ENCODE measurements around the gene DGLUCY. TPM values are rescaled to one million over a fixed set of nuclear protein-coding genes. Genes with fewer than 3 reads are reported as not detected.

Gene DGLUCY
- total and polyA plus RNA-seq, 2 of the 8 experiments (the other 6 are each of a cell fraction or from before 2014, with no cell fraction given), result 24.9 to 31.8 TPM

DNA sequence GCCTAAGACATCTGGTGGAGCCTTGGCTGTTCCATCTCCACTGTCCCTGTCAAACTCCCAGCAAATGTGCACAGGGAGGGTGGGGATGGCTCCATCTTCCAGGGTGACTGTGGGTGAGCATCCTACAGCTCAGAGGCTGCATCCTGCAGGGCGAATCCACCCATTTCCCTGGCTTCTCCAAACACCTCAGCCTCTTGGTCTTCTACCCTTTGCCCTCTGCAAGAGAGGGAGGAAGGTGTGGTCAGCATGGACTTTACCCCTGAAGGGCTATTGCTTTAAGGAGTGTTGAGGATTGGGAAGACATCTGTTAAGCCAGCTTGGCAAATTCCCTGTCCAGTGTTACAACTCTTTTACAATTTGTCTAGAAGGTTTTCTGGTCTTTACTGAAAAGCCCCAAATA, 23.1 kb upstream of the DGLUCY start (continued):
- TF ChIP-seq CREB1 (IDR thresholded peaks at IDR 0.05), result no peak
- TF ChIP-seq RBBP5 (IDR thresholded peaks at IDR 0.05; ENCODE audit: borderline replicate concordance, low read depth, low read length), result no peak
- TF ChIP-seq CBX8 (IDR thresholded peaks at IDR 0.05; ENCODE audit: borderline replicate concordance, low read depth, low read length), result no peak
- TF ChIP-seq TEAD4 (IDR thresholded peaks at IDR 0.05; ENCODE audit: low read depth, low read length), result no peak
